ENCODE data around the gene PYGB. TPM values are rescaled to one million over a fixed set of nuclear protein-coding genes. Genes with fewer than 3 reads are reported as not detected.
A peak's percentile ranks its signal among the peaks of the same experiment; 100 is the strongest.

The PYGB gene
- total and polyA plus RNA-seq, 2 donors, result 27.4 to 52.6 TPM

GRCh38 chr20:25315418-25316210 lies 67.7 kb downstream of the PYGB start:
- H3K27me3 ChIP-seq (ENCODE audit: control insufficient read depth in 2 of 2, insufficient read depth in 1 of 2, low read length in 1 of 2), result no peaks in the 10 kb centered on the region
- peaks cover 6 to 14% of the 10 kb centered on the region in 2 donors for H3K36me3 ChIP-seq (ENCODE audit: control insufficient read depth in 2 of 2, insufficient read depth in 2 of 2, low read length in 1 of 2)
- H3K4me3 ChIP-seq (ENCODE audit: low read length in 2 of 2), result no peak overlapping the region
- H3K9me3 ChIP-seq (ENCODE audit: control insufficient read depth in 2 of 2, insufficient read depth in 1 of 2, low read length in 1 of 2), result no peaks in the 10 kb centered on the region
- H3K4me1 ChIP-seq (ENCODE audit: control insufficient read depth in 2 of 2, insufficient read depth in 2 of 2, low read length in 2 of 2), result peaks cover 10 to 53% of the 10 kb centered on the region in 2 donors
- DNase-seq (ENCODE audit: low read depth in 6 of 9, low spot score in 9 of 9), result no peak
- no peak overlapping the region for H3K27ac ChIP-seq (ENCODE audit: low read depth in 1 of 2, low read length in 1 of 2)
- WGBS, result 95% methylated on average over 8 of the region's 8 CpGs

GRCh38 chr20:25316506-25317190 lies 68.8 kb downstream of the PYGB start:
- peaks cover 0 to 42% of the 10 kb centered on the region in 2 donors for H3K4me1 ChIP-seq (ENCODE audit: control insufficient read depth in 2 of 2, insufficient read depth in 2 of 2, low read length in 2 of 2)
- H3K27me3 ChIP-seq (ENCODE audit: control insufficient read depth in 2 of 2, insufficient read depth in 1 of 2, low read length in 1 of 2), result no peaks in the 10 kb centered on the region
- WGBS, result 96% methylated on average over 11 of the region's 11 CpGs
- H3K36me3 ChIP-seq (ENCODE audit: control insufficient read depth in 2 of 2, insufficient read depth in 2 of 2, low read length in 1 of 2), result peaks cover 8 to 19% of the 10 kb centered on the region in 2 donors
- H3K27ac ChIP-seq (ENCODE audit: low read depth in 1 of 2, low read length in 1 of 2), result no peak overlapping the region
- H3K9me3 ChIP-seq (ENCODE audit: control insufficient read depth in 2 of 2, insufficient read depth in 1 of 2, low read length in 1 of 2), result no peaks in the 10 kb centered on the region
- DNase-seq (ENCODE audit: low read depth in 6 of 9, low spot score in 9 of 9), result no peak
- H3K4me3 ChIP-seq (ENCODE audit: low read length in 2 of 2), result no peak overlapping the region

- Histone ChIP-seq H3K4me1 (ENCODE audit: control insufficient read depth in 2 of 2, insufficient read depth in 2 of 2, low read length in 2 of 2) (peaks cover 0 to 39% of the 10 kb centered on the region in 2 donors), H3K9me3 (ENCODE audit: control insufficient read depth in 2 of 2, insufficient read depth in 1 of 2, low read length in 1 of 2) (no peaks in the 10 kb centered on the region), H3K27ac (ENCODE audit: low read depth in 1 of 2, low read length in 1 of 2) (no peak overlapping the region), H3K27me3 (ENCODE audit: control insufficient read depth in 2 of 2, insufficient read depth in 1 of 2, low read length in 1 of 2) (no peaks in the 10 kb centered on the region), H3K4me3 (ENCODE audit: low read length in 2 of 2) (no peak overlapping the region), H3K36me3 (ENCODE audit: control insufficient read depth in 2 of 2, insufficient read depth in 2 of 2, low read length in 1 of 2) (peaks cover 12 to 20% of the 10 kb centered on the region in 2 donors)
- no peak for DNase-seq (ENCODE audit: low read depth in 6 of 9, low spot score in 9 of 9)
- 94% methylated on average over 17 of the region's 17 CpGs for WGBS
Measured at GRCh38 chr20:25317351-25318075, 69.6 kb downstream of the PYGB start.

DNA sequence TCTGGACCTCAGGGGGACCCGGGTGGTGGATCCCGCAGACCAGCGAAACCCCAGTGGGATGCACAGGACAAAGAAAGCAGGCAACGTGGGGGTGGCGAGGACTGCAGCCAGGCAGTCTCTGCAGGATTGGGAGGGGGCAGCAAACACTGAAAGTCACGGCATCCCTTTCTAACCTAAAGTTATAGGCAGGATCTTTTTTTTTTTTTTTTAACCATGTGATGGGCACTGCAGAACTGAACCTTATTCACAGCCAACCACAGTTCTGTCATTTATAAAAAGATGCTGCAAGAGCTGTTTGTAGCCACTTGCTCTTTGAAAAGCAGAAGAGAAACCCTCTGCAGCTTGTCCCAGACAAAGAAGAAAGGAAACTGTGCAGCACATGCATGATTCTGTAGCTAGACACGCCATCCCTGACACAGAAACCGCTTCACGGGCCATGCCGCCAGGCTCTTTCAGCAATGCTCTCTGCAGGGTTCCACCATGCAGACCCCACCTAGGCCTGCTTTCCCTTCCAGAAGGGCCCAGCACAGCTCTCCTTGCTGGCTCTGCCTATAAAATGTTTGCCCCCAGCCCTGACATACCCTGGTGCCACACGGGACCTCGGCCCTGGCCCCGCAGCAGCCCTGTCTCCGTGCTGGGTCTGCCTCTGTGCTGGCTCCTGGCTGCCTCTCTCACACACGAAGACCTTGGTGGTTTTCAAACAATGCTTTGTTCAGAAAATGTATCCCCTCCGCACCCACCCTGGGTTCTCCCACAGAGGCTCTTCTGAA lies 70.8 kb downstream of the PYGB start:
- peaks cover 17 to 31% of the 10 kb centered on the region in 2 donors for H3K36me3 ChIP-seq (ENCODE audit: control insufficient read depth in 2 of 2, insufficient read depth in 2 of 2, low read length in 1 of 2)
- H3K27me3 ChIP-seq (ENCODE audit: control insufficient read depth in 2 of 2, insufficient read depth in 1 of 2, low read length in 1 of 2), result no peaks in the 10 kb centered on the region
- H3K27ac ChIP-seq (ENCODE audit: low read depth in 1 of 2, low read length in 1 of 2), result peak overlapping the region in 1 of 2 donors; percentile 69
- H3K4me3 ChIP-seq (ENCODE audit: low read length in 2 of 2), result no peak overlapping the region
- H3K4me1 ChIP-seq (ENCODE audit: control insufficient read depth in 2 of 2, insufficient read depth in 2 of 2, low read length in 2 of 2), result peaks cover 0 to 39% of the 10 kb centered on the region in 2 donors
- no peaks in the 10 kb centered on the region for H3K9me3 ChIP-seq (ENCODE audit: control insufficient read depth in 2 of 2, insufficient read depth in 1 of 2, low read length in 1 of 2)
- WGBS, result 94% methylated on average over 16 of the region's 16 CpGs
- DNase-seq (ENCODE audit: low read depth in 6 of 9, low spot score in 9 of 9), result peak in 2 of 9 donors; percentile 30 to 57

- peaks cover 0 to 31% of the 10 kb centered on the region in 2 donors for H3K4me1 ChIP-seq (ENCODE audit: control insufficient read depth in 2 of 2, insufficient read depth in 2 of 2, low read length in 2 of 2)
- H3K27me3 ChIP-seq (ENCODE audit: control insufficient read depth in 2 of 2, insufficient read depth in 1 of 2, low read length in 1 of 2), result no peaks in the 10 kb centered on the region
- no peaks in the 10 kb centered on the region for H3K9me3 ChIP-seq (ENCODE audit: control insufficient read depth in 2 of 2, insufficient read depth in 1 of 2, low read length in 1 of 2)
- H3K4me3 ChIP-seq (ENCODE audit: low read length in 2 of 2), result no peak overlapping the region
- 92% methylated on average over 11 of the region's 11 CpGs for WGBS
- DNase-seq (ENCODE audit: low read depth in 6 of 9, low spot score in 9 of 9), result no peak
- H3K36me3 ChIP-seq (ENCODE audit: control insufficient read depth in 2 of 2, insufficient read depth in 2 of 2, low read length in 1 of 2), result peaks cover 18 to 33% of the 10 kb centered on the region in 2 donors
- H3K27ac ChIP-seq (ENCODE audit: low read depth in 1 of 2, low read length in 1 of 2), result peak overlapping the region; percentile 11 to 69
Measured at GRCh38 chr20:25319241-25320034, 71.6 kb downstream of the PYGB start.

DNA sequence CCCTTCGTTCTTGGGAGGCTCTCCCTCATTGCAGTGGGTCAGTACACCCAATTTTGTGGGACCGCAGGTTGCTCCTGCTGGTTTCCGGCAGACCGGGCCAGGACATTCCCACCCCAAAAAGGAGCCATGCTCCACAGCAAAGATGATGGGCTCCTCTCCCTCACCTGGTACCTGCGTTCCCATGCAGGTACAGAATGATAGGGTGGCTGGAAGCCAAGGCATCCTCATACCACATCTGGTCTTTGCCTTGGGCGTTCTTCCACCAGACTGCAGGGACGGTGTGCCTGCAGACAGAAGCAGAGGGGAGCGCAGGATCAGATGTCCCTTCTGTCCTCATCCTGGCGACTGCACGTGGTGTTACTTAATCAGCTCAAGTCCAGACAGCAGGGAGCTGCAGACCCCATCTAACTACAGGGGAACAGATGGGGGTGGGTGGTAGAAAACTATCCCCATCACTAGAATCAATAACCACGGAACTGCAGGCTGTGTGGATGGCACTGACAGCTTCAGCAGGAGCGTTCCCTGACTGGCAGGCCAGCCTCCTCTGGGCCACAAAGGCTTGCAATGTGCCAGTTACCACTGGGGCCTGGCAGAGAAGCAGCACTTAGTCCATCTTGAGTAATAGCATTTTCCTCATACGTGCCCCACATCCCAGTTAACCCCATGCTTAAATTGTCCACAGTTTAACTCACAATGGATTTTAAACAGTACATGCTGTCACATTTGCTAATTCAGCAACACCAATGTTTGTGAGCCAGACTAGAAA lies 72.3 kb downstream of the PYGB start:
- 97% methylated on average over 13 of the region's 13 CpGs for WGBS
- H3K36me3 ChIP-seq (ENCODE audit: control insufficient read depth in 2 of 2, insufficient read depth in 2 of 2, low read length in 1 of 2), result peaks cover 18 to 36% of the 10 kb centered on the region in 2 donors

DNA sequence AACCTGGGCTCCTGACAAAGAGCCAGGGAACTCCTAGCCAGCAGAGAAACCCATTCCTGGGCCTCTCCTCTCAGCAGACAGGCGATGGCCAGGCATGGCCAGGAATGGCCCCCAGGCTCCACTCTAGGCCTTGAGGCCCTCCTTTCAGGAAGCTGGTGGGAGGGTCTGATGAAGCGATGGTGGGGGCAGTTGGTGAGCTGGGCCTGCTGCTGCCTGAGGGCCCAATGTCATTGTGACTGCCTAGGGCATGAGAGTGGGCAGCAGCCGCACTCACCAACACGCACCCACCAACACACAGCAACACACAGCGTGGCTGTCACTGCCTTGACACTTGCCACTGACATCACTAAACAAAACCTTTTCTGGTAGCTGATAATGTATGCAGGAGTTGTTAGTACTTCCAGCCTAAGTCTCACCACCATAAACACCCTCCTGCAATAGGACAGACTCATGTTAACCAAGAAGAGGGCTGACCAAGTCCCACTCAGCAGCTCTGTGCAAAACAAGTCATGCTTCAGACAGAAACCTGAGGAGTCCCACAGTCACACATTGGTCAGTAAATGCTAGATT lies 73.5 kb downstream of the PYGB start:
- H3K27ac ChIP-seq (ENCODE audit: low read depth in 1 of 2, low read length in 1 of 2), result no peak overlapping the region

More for the DNA sequence above, 72.3 kb downstream of the PYGB start:
- Histone ChIP-seq H3K4me1 (ENCODE audit: control insufficient read depth in 2 of 2, insufficient read depth in 2 of 2, low read length in 2 of 2) (peaks cover 0 to 27% of the 10 kb centered on the region in 2 donors), H3K27me3 (ENCODE audit: control insufficient read depth in 2 of 2, insufficient read depth in 1 of 2, low read length in 1 of 2) (no peaks in the 10 kb centered on the region), H3K27ac (ENCODE audit: low read depth in 1 of 2, low read length in 1 of 2) (no peak overlapping the region), H3K9me3 (ENCODE audit: control insufficient read depth in 2 of 2, insufficient read depth in 1 of 2, low read length in 1 of 2) (no peaks in the 10 kb centered on the region), H3K4me3 (ENCODE audit: low read length in 2 of 2) (no peak overlapping the region)
- DNase-seq (ENCODE audit: low read depth in 6 of 9, low spot score in 9 of 9), result no peak

More for the DNA sequence above, 73.5 kb downstream of the PYGB start:
- no peak for DNase-seq (ENCODE audit: low read depth in 6 of 9, low spot score in 9 of 9)
- Histone ChIP-seq H3K4me1 (ENCODE audit: control insufficient read depth in 2 of 2, insufficient read depth in 2 of 2, low read length in 2 of 2) (peaks cover 0 to 27% of the 10 kb centered on the region in 2 donors), H3K36me3 (ENCODE audit: control insufficient read depth in 2 of 2, insufficient read depth in 2 of 2, low read length in 1 of 2) (peaks cover 18 to 36% of the 10 kb centered on the region in 2 donors), H3K4me3 (ENCODE audit: low read length in 2 of 2) (no peak overlapping the region), H3K9me3 (ENCODE audit: control insufficient read depth in 2 of 2, insufficient read depth in 1 of 2, low read length in 1 of 2) (no peaks in the 10 kb centered on the region), H3K27me3 (ENCODE audit: control insufficient read depth in 2 of 2, insufficient read depth in 1 of 2, low read length in 1 of 2) (no peaks in the 10 kb centered on the region)
- over 99% methylated on average over 5 of the region's 5 CpGs for WGBS

Data from thymus (tissue), 11 donors.